Thoracic aorta (tissue), 2 donors: ENCODE results near the gene NPC1. TPM values are rescaled to one million over a fixed set of nuclear protein-coding genes. Genes with fewer than 3 reads are reported as not detected.

Source experiments
- ATAC-seq: fragments of 150-250 bp; one replicate; pipeline ENCODE4 v1.8.0; 2017; ENCODE audit warnings: low read depth; ENCODE audit not compliant: insufficient number of reproducible peaks, low FRiP score
- DNase-seq: peaks from one replicate; pipeline ENCODE4 v3.0.0-alpha.2; 2020; ENCODE audit warnings: low spot score
- H3K27ac ChIP-seq, 2 donors: fragments of 200-600 bp; sonication (generic); 1 replicate in 1 of 2; 2 replicates in 1 of 2; pipeline ENCODE4 v1.5.1; 2016; ENCODE audit warnings: mild to moderate bottlenecking in 2 of 2, moderate library complexity in 2 of 2
- H3K27me3 ChIP-seq: fragments of 200-600 bp; sonication (generic); replicated peaks from 2 replicates; pipeline ENCODE4 v1.6.0; 2016; ENCODE audit warnings: mild to moderate bottlenecking; ENCODE audit not compliant: insufficient read depth
- H3K36me3 ChIP-seq: fragments of 200-600 bp; sonication (generic); one replicate; pipeline ENCODE4 v1.5.1; 2016
- H3K4me1 ChIP-seq, 2 donors: fragments of 200-600 bp; sonication (generic); 1 replicate in 1 of 2; 2 replicates in 1 of 2; pipeline versions ENCODE4 v1.5.1 to v1.6.0; 2016; ENCODE audit warnings: low read depth in 2 of 2, mild to moderate bottlenecking in 1 of 2; ENCODE audit not compliant: control insufficient read depth in 1 of 2
- H3K4me3 ChIP-seq: fragments of 200-600 bp; sonication (generic); 2 replicates; pipeline ENCODE4 v1.5.1; 2016; ENCODE audit warnings: mild to moderate bottlenecking
- H3K9me3 ChIP-seq: fragments of 200-600 bp; sonication (generic); 2 replicates; pipeline ENCODE4 v1.5.1; 2016
- CTCF ChIP-seq: fragments of 200-600 bp; sonication (generic); IDR thresholded peaks from one replicate; pipeline ENCODE4 v1.5.1; 2019; ENCODE audit warnings: antibody characterized with exemption
- total RNA-seq, 2 donors: library from RNA; depleted of rRNA; stranded (reverse); fragments of >200 nt; gene quantifications; one replicate each; pipeline versions ENCODE4 v1.1.0 to v1.2.3, GENCODE V29; 2016

The NPC1 gene
- total RNA-seq, 2 donors from 2014 or later = 85.6 to 96.7 TPM

- H3K9me3 ChIP-seq = no peaks in the 10 kb centered on the region
- no peak overlapping the region for H3K4me3 ChIP-seq
- H3K27me3 ChIP-seq = no peaks in the 10 kb centered on the region
- H3K4me1 ChIP-seq = no peaks in the 10 kb centered on the region
- no peak for TF ChIP-seq CTCF
- H3K36me3 ChIP-seq = peaks cover 64% of the 10 kb centered on the region
- no peak for DNase-seq
- no peak overlapping the region for H3K27ac ChIP-seq
- ATAC-seq = no peak
Measured at GRCh38 chr18:23553887-23554286, 32.4 kb downstream of the NPC1 start.

GRCh38 chr18:23552505-23552904 lies 33.8 kb downstream of the NPC1 start:
- no peak for TF ChIP-seq CTCF

GRCh38 chr18:23551978-23552377 lies 34.3 kb downstream of the NPC1 start:
- H3K36me3 ChIP-seq = peaks cover 56% of the 10 kb centered on the region
- no peak overlapping the region for H3K27ac ChIP-seq
- no peaks in the 10 kb centered on the region for H3K9me3 ChIP-seq
- ATAC-seq = no peak
- no peak overlapping the region for H3K4me3 ChIP-seq
- no peaks in the 10 kb centered on the region for H3K27me3 ChIP-seq
- no peak for DNase-seq
- no peak for TF ChIP-seq CTCF
- H3K4me1 ChIP-seq = no peaks in the 10 kb centered on the region

More at GRCh38 chr18:23552505-23552904, 33.8 kb downstream of the NPC1 start:
- H3K36me3 ChIP-seq = peaks cover 60% of the 10 kb centered on the region
- no peak overlapping the region for H3K27ac ChIP-seq
- H3K27me3 ChIP-seq = no peaks in the 10 kb centered on the region
- ATAC-seq (no peak), DNase-seq (no peak)
- no peak overlapping the region for H3K4me3 ChIP-seq
- no peaks in the 10 kb centered on the region for H3K9me3 ChIP-seq
- H3K4me1 ChIP-seq = no peaks in the 10 kb centered on the region

- H3K36me3 ChIP-seq = peaks cover 46% of the 10 kb centered on the region
- DNase-seq (no peak), ATAC-seq (no peak)
- H3K27me3 ChIP-seq = no peaks in the 10 kb centered on the region
- H3K4me3 ChIP-seq = no peak overlapping the region
- no peak overlapping the region for H3K27ac ChIP-seq
- no peaks in the 10 kb centered on the region for H3K9me3 ChIP-seq
- no peak for TF ChIP-seq CTCF
- H3K4me1 ChIP-seq = no peaks in the 10 kb centered on the region
Measured at GRCh38 chr18:23550898-23551297, 35.4 kb downstream of the NPC1 start.

DNA sequence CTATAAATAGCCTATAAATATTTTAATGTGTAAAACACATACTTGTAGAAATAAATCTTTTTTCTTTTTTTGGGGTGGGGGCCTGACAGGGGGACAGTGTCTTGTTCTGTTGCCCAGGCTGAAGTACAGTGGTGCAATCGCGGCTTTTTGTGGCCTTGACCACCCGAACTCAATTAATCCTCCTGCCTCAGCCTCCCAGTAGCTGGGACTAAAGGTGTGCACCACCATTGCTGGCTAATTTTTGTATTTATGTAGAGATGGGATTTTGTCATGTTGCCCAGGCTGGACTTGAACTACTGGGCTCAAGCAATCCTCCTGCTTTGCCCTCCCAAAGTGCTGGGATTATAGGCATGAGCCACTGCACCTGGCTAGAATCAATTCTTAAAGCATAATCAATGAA lies 37.6 kb downstream of the NPC1 start:
- peaks cover 40% of the 10 kb centered on the region for H3K36me3 ChIP-seq

More for the DNA sequence above, 37.6 kb downstream of the NPC1 start:
- Histone ChIP-seq H3K4me1 (no peaks in the 10 kb centered on the region), H3K9me3 (no peaks in the 10 kb centered on the region), H3K27ac (no peak overlapping the region), H3K27me3 (no peaks in the 10 kb centered on the region), H3K4me3 (no peak overlapping the region)
- TF ChIP-seq CTCF = no peak
- ATAC-seq (no peak), DNase-seq (no peak)
